Lung (tissue), 12 donors: ENCODE data around the gene TSSC4. TPM values are rescaled to one million over a fixed set of nuclear protein-coding genes. Genes with fewer than 3 reads are reported as not detected.

ENCODE experiments used
- ATAC-seq: fragments of 200-7000 bp; cut with Tn5 transposase; one replicate; pipeline ENCODE4 v1.9.1; 2020; ENCODE audit warnings: moderate number of reproducible peaks; ENCODE audit not compliant: insufficient read depth, low FRiP score
- DNase-seq, 3 donors: peaks; one replicate each; pipeline ENCODE4 v3.0.0-alpha.2; 2013 to 2017
- H3K27ac ChIP-seq, 2 donors: one replicate each; pipeline ENCODE4 v1.5.1; 2013; ENCODE audit warnings: mild to moderate bottlenecking in 2 of 2, moderate library complexity in 2 of 2, control low read depth in 1 of 2, inconsistent platforms in 1 of 2, low read depth in 1 of 2, low read length in 1 of 2
- H3K27me3 ChIP-seq, 3 donors: one replicate each; pipeline ENCODE4 v1.5.1; 2013; ENCODE audit warnings: low read length in 2 of 3; ENCODE audit not compliant: control insufficient read depth in 3 of 3, insufficient read depth in 3 of 3
- H3K36me3 ChIP-seq, 4 donors: one replicate each; pipeline ENCODE4 v1.5.1; 2013; ENCODE audit warnings: low read length in 4 of 4, mild to moderate bottlenecking in 1 of 4, moderate library complexity in 1 of 4; ENCODE audit not compliant: control insufficient read depth in 4 of 4, insufficient read depth in 4 of 4
- H3K4me1 ChIP-seq, 5 donors: one replicate each; pipeline ENCODE4 v1.5.1; 2013; ENCODE audit warnings: low read length in 5 of 5, mild to moderate bottlenecking in 2 of 5, moderate library complexity in 1 of 5; ENCODE audit not compliant: control insufficient read depth in 5 of 5, insufficient read depth in 5 of 5
- H3K4me3 ChIP-seq: one replicate; pipeline ENCODE4 v1.5.1; 2013; ENCODE audit warnings: mild to moderate bottlenecking, control low read depth, moderate library complexity
- H3K9ac ChIP-seq, 2 donors: one replicate each; pipeline ENCODE4 v1.5.1; 2013; ENCODE audit warnings: low read length in 2 of 2, control low read depth in 1 of 2; ENCODE audit not compliant: insufficient read depth in 1 of 2
- H3K9me3 ChIP-seq, 4 donors: one replicate each; pipeline ENCODE4 v1.5.1; 2013; ENCODE audit warnings: low read length in 3 of 4, mild to moderate bottlenecking in 1 of 4, moderate library complexity in 1 of 4; ENCODE audit not compliant: control insufficient read depth in 4 of 4, insufficient read depth in 3 of 4
- WGBS, 2 donors: extraction: QIAGEN DNeasy Blood & Tissue Kit; methylation state at CpG; one replicate each; pipeline ENCODE4 v1.1.7; 2013; 5-methylcytosine and 5-hydroxymethylcytosine counted together
- polyA plus RNA-seq, 2 donors: library from polyadenylated mRNA; stranded (reverse); fragments of 200-250 nt; gene quantifications; one replicate each; pipeline ENCODE4 v1.2.1, GENCODE V29; 2013
- total RNA-seq, 2 donors: library from RNA; depleted of rRNA in 1 of 2; stranded (reverse); fragments of >200 nt in 1 of 2; gene quantifications; one replicate each; pipeline ENCODE4 v1.2.1, GENCODE V29; 2014 to 2021
- TF ChIP-seq, protein P1 (sequence below): IDR thresholded peaks from 2 replicates; pipeline ENCODE4 v1.5.1; 2012; ENCODE audit warnings: mild to moderate bottlenecking; ENCODE audit errors: control extremely low read depth, extremely low read depth
- donor health status: control.
- donor health status: control.
- donor health status: Bipolar disorder and iron deficiency.
- donor health status: healthy.
- donor health status: DM: yes; HTN: yes; CAD: no.

TSSC4 gene
- total and polyA plus RNA-seq, 4 donors = 25.1 to 56.5 (median 49.8) TPM

DNA sequence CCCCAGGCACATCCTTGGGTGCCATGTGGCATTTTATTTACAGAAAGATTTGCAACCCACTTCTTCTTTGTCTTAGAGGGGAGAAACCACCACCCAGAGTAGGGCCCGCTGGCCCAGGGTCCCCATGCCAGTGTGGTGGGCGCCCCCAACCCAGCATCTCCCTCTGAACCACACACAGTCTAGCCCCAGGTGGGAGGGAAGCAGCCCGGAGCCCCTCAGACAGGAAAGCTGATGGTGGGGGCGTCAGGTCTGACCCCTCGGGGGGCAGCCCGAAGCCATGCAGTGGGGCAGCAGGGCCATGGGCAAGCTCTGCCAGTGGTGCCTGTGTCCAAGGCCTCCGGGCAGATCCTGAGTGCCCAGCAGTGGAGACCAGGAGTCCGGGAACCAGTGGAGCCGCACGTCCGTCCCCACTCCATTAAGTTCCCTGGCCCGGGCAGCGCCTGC lies 32.1 kb downstream of the TSSC4 start:
- Histone ChIP-seq H3K4me3 (no peak overlapping the region), H3K27me3 (no peaks in the 10 kb centered on the region), H3K9me3 (peaks cover 0 to 5% (median 0%) of the 10 kb centered on the region in 4 donors), H3K36me3 (no peaks in the 10 kb centered on the region), H3K4me1 (no peaks in the 10 kb centered on the region), H3K27ac (no peak overlapping the region), H3K9ac (no peak overlapping the region)
- DNase-seq (no peak), ATAC-seq (no peak)
- 92 to 96% methylated on average over 13 of the region's 13 CpGs for WGBS, 2 donors
- TF ChIP-seq, protein P1, sequence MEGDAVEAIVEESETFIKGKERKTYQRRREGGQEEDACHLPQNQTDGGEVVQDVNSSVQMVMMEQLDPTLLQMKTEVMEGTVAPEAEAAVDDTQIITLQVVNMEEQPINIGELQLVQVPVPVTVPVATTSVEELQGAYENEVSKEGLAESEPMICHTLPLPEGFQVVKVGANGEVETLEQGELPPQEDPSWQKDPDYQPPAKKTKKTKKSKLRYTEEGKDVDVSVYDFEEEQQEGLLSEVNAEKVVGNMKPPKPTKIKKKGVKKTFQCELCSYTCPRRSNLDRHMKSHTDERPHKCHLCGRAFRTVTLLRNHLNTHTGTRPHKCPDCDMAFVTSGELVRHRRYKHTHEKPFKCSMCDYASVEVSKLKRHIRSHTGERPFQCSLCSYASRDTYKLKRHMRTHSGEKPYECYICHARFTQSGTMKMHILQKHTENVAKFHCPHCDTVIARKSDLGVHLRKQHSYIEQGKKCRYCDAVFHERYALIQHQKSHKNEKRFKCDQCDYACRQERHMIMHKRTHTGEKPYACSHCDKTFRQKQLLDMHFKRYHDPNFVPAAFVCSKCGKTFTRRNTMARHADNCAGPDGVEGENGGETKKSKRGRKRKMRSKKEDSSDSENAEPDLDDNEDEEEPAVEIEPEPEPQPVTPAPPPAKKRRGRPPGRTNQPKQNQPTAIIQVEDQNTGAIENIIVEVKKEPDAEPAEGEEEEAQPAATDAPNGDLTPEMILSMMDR = no peak

DNA sequence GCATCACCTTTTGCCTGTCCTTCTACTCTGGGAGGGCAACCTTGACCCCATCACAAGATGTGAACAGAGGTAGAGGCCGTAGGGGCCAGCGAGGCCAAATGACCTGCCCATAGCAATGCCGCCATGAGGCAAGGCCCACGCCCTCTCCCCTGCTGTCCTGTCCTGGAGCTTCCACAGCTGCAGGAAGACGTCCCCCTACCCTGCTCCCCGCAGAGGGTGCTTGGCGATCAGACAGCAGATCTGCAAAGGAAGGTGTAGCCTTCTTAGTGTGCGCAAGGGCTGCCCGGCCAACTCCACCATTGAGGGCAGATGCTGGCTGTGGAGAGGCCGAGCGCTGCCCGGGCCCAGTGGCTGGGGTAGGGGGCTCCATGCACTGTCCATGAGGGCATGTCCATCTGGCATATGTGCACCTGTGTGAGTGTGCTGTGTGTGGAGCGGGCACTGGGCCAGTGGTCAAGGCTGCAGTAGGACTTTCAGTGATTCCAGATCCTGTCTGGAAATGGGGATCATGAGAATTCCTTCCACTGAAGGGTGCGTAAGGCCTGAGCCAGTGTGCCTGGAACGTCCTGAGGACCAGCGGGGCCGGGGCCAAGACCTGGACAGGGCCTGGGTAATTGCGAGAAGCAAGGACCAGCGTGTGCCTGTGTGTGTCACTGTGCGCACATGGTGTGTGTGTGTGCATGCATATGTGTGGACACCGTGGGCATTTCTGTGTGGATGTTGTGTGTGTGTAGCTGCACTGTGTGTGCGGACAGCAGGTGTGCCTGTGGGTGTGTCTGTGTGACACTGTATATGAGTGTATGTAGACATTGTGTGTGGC lies 32.8 kb downstream of the TSSC4 start:
- H3K9ac ChIP-seq = no peak overlapping the region
- H3K9me3 ChIP-seq = peaks cover 0 to 5% (median 0%) of the 10 kb centered on the region in 4 donors
- DNase-seq (no peak), ATAC-seq (no peak)
- WGBS, 2 donors = 92 to 96% methylated on average over 22 of the region's 22 CpGs
- H3K4me1 ChIP-seq = no peaks in the 10 kb centered on the region
- no peaks in the 10 kb centered on the region for H3K36me3 ChIP-seq
- H3K27ac ChIP-seq = no peak overlapping the region
- no peak overlapping the region for H3K4me3 ChIP-seq
- no peaks in the 10 kb centered on the region for H3K27me3 ChIP-seq
- TF ChIP-seq, protein P1 = no peak

DNA sequence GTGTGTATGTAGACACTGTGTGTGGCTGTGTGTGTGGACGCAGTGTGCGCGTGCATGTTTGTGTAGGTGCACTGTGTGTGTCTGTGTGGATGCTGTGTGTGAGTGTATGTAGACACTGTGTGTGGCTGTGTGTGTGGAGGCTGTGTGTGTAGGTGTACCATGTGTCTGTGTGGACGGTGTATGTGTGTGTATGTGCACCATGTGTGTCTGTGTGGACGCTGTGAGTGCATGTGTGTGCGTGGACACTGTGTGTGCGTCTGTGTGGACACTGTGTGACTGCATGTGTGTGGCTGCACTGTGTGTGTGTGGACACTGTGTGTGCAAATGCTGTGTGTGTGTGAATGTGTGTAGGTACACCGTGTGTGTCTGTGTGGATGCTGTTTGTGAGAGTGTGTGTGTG lies 33.5 kb downstream of the TSSC4 start:
- TF ChIP-seq, protein P1 = no peak
- no peak overlapping the region for H3K27ac ChIP-seq
- H3K9ac ChIP-seq = no peak overlapping the region
- H3K27me3 ChIP-seq = no peaks in the 10 kb centered on the region
- H3K9me3 ChIP-seq = peaks cover 0 to 5% (median 0%) of the 10 kb centered on the region in 4 donors
- ATAC-seq = no peak
- WGBS, 2 donors = 88 to 95% methylated on average over 8 of the region's 8 CpGs
- no peak overlapping the region for H3K4me3 ChIP-seq
- no peaks in the 10 kb centered on the region for H3K36me3 ChIP-seq
- DNase-seq = no peak
- H3K4me1 ChIP-seq = no peaks in the 10 kb centered on the region
